Liver (tissue), 2 donors: Measurements from ENCODE around the gene LOXHD1.

ENCODE experiments used
- FOXA1 ChIP-seq: IDR thresholded peaks from 2 replicates; pipeline ENCODE4 v1.6.1; 2016; ENCODE audit warnings: antibody characterized with exemption
- REST ChIP-seq: IDR thresholded peaks from 2 replicates; pipeline ENCODE4 v1.6.1; 2016; ENCODE audit warnings: antibody characterized with exemption, mild to moderate bottlenecking
- TAF1 ChIP-seq: conservative IDR thresholded peaks from 2 replicates; pipeline ENCODE4 v1.6.1; 2016; ENCODE audit warnings: antibody characterized with exemption, mild to moderate bottlenecking
- TF ChIP-seq, protein P1 (sequence below): IDR thresholded peaks from 2 replicates; pipeline ENCODE4 v1.6.1; 2016; ENCODE audit warnings: antibody characterized with exemption
- donor health status: healthy.

DNA sequence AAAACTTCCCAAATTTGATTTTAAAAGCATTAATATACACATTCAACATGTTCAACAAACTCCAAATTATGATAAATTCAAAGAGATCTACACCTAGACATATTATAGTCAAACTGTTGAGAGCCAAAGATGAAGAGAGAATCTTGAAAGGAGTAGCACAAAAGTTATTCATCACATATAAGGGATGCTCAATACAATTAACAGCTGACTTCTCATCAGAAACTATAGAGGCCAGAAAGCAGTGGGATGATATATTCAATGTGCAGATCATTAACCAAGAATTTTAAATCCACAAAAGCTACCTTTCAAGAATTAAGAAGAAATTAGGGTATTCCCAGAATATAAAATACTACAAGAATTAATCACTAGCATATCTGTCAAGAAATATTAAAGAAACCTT is 75.4 kb downstream of the LOXHD1 start:
- TF ChIP-seq REST (no peak), FOXA1 (no peak), TAF1 (no peak)
- TF ChIP-seq, protein P1, sequence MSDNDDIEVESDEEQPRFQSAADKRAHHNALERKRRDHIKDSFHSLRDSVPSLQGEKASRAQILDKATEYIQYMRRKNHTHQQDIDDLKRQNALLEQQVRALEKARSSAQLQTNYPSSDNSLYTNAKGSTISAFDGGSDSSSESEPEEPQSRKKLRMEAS: no peak
